KOPT-K1 (cell line): ENCODE results near the gene SLC1A1.

ENCODE experiments used
- H3K27ac ChIP-seq: fragments of 200-600 bp; sonication (generic); 2 replicates; pipeline ENCODE4 v1.5.1; 2016; ENCODE audit warnings: antibody characterized with exemption, mild to moderate bottlenecking, low read depth, low read length; ENCODE audit not compliant: poor library complexity, severe bottlenecking
- H3K36me3 ChIP-seq: fragments of 200-600 bp; sonication (generic); 2 replicates; pipeline ENCODE4 v1.5.1; 2017; ENCODE audit warnings: antibody characterized with exemption, mild to moderate bottlenecking, low read length, moderate library complexity; ENCODE audit not compliant: insufficient read depth
- H3K9me3 ChIP-seq: fragments of 200-600 bp; sonication (generic); 2 replicates; pipeline ENCODE4 v1.5.1; 2017; ENCODE audit warnings: antibody characterized with exemption, low read length, mild to moderate bottlenecking; ENCODE audit not compliant: insufficient read depth, poor library complexity, severe bottlenecking

SLC1A1 gene

GRCh38 chr9:4496497-4496896 is 6.2 kb downstream of the SLC1A1 start:
- Histone ChIP-seq H3K36me3 (no peaks in the 10 kb centered on the region), H3K9me3 (no peaks in the 10 kb centered on the region), H3K27ac (no peak overlapping the region)

GRCh38 chr9:4497395-4497794 is 7.1 kb downstream of the SLC1A1 start:
- Histone ChIP-seq H3K27ac (no peak overlapping the region), H3K36me3 (no peaks in the 10 kb centered on the region), H3K9me3 (no peaks in the 10 kb centered on the region)

GRCh38 chr9:4497855-4498254 is 7.6 kb downstream of the SLC1A1 start:
- Histone ChIP-seq H3K36me3 (no peaks in the 10 kb centered on the region), H3K27ac (no peak overlapping the region), H3K9me3 (no peaks in the 10 kb centered on the region)

GRCh38 chr9:4499917-4500316 is 9.6 kb downstream of the SLC1A1 start:
- Histone ChIP-seq H3K9me3 (no peaks in the 10 kb centered on the region), H3K36me3 (no peaks in the 10 kb centered on the region)

GRCh38 chr9:4501147-4501507 is 10.9 kb downstream of the SLC1A1 start:
- no peaks in the 10 kb centered on the region for H3K36me3 ChIP-seq
- H3K9me3 ChIP-seq, result no peaks in the 10 kb centered on the region
- H3K27ac ChIP-seq, result no peak overlapping the region

More at GRCh38 chr9:4499917-4500316, 9.6 kb downstream of the SLC1A1 start:
- H3K27ac ChIP-seq, result no peak overlapping the region

GRCh38 chr9:4502444-4502843 is 12.2 kb downstream of the SLC1A1 start:
- H3K36me3 ChIP-seq, result no peaks in the 10 kb centered on the region
- no peaks in the 10 kb centered on the region for H3K9me3 ChIP-seq
- H3K27ac ChIP-seq, result no peak overlapping the region

- Histone ChIP-seq H3K27ac (no peak overlapping the region), H3K9me3 (no peaks in the 10 kb centered on the region), H3K36me3 (no peaks in the 10 kb centered on the region)
These were observed 12.8 kb downstream of the SLC1A1 start for GRCh38 chr9:4503103-4503502.

- no peaks in the 10 kb centered on the region for H3K9me3 ChIP-seq
- no peak overlapping the region for H3K27ac ChIP-seq
- H3K36me3 ChIP-seq, result no peaks in the 10 kb centered on the region
These were observed 14.0 kb downstream of the SLC1A1 start for GRCh38 chr9:4504250-4504649.

GRCh38 chr9:4506490-4506889 is 16.2 kb downstream of the SLC1A1 start:
- H3K9me3 ChIP-seq, result no peaks in the 10 kb centered on the region
- no peak overlapping the region for H3K27ac ChIP-seq
- H3K36me3 ChIP-seq, result no peaks in the 10 kb centered on the region

GRCh38 chr9:4507306-4508130 is 17.2 kb downstream of the SLC1A1 start:
- Histone ChIP-seq H3K9me3 (no peaks in the 10 kb centered on the region), H3K36me3 (no peaks in the 10 kb centered on the region), H3K27ac (no peak overlapping the region)

- Histone ChIP-seq H3K27ac (no peak overlapping the region), H3K36me3 (no peaks in the 10 kb centered on the region), H3K9me3 (no peaks in the 10 kb centered on the region)
These were observed 18.1 kb downstream of the SLC1A1 start for GRCh38 chr9:4508246-4508906.

GRCh38 chr9:4508907-4509589 is 18.8 kb downstream of the SLC1A1 start:
- Histone ChIP-seq H3K9me3 (no peaks in the 10 kb centered on the region), H3K27ac (no peak overlapping the region), H3K36me3 (no peaks in the 10 kb centered on the region)

- no peaks in the 10 kb centered on the region for H3K9me3 ChIP-seq
- no peaks in the 10 kb centered on the region for H3K36me3 ChIP-seq
- no peak overlapping the region for H3K27ac ChIP-seq
These were observed 19.3 kb downstream of the SLC1A1 start for GRCh38 chr9:4509590-4509984.

GRCh38 chr9:4510546-4511322 is 20.5 kb downstream of the SLC1A1 start:
- H3K9me3 ChIP-seq, result no peaks in the 10 kb centered on the region
- no peak overlapping the region for H3K27ac ChIP-seq
- no peaks in the 10 kb centered on the region for H3K36me3 ChIP-seq
